ENCODE results near the gene TRABD2B.

TRABD2B gene

DNA sequence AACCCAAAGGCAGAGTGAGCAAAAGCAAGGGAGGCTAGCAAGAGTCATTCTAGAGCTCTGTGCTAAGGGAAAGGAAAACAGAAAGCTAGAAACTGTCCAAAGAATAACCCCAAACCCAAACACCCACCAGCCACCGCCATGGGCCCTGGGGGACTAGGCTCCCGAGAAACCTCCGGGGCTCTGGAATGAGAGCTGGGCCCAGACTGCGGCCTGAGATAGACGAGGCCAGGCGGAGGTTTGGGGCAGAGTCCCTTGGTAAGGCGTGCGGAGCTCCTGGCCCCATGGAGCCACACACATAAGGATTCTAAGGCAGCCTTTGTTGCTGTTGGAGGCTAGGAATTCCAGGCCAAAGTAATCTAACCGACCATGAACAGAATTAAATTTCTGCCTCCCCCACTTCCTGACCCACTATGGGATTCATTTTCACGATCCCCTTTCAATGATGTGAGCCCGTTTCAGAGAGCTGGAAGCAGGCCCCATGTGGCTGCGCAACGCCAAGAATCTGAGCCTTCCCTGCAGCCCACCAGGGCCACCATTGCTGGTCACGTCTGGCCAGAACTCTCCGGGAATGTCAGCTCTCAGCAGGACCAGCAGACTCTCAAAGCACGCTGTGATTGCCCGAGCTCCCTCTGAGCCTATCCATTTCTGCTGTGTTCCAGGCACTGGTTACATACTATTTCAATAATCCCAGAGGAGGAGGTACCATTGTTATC, 145.0 kb downstream of the TRABD2B start:
- Histone ChIP-seq H3K36me3 (ENCODE audit: low read depth) (no peaks in the 10 kb centered on the region), H3K4me3 (ENCODE audit: severe bottlenecking) (no peak overlapping the region), H3K27ac (ENCODE audit: poor library complexity, severe bottlenecking) (no peak overlapping the region), H3K9me3 (ENCODE audit: severe bottlenecking) (no peaks in the 10 kb centered on the region), H3K4me1 (ENCODE audit: insufficient read depth, poor library complexity, severe bottlenecking) (no peaks in the 10 kb centered on the region), H3K27me3 (ENCODE audit: insufficient read depth, poor library complexity, severe bottlenecking) (no peaks in the 10 kb centered on the region)
- no peak for TF ChIP-seq CTCF (IDR thresholded peaks at IDR 0.05; ENCODE audit: poor library complexity, severe bottlenecking)
- no peak for DNase-seq (ENCODE audit: low spot score)
- ATAC-seq (ENCODE audit: low read depth), result no peak

GRCh38 chr1:47850451-47850850, 146.7 kb downstream of the TRABD2B start:
- Histone ChIP-seq H3K27me3 (ENCODE audit: insufficient read depth, poor library complexity, severe bottlenecking) (no peaks in the 10 kb centered on the region), H3K27ac (ENCODE audit: poor library complexity, severe bottlenecking) (no peak overlapping the region), H3K4me1 (ENCODE audit: insufficient read depth, poor library complexity, severe bottlenecking) (no peaks in the 10 kb centered on the region), H3K9me3 (ENCODE audit: severe bottlenecking) (no peaks in the 10 kb centered on the region), H3K36me3 (ENCODE audit: low read depth) (no peaks in the 10 kb centered on the region), H3K4me3 (ENCODE audit: severe bottlenecking) (no peak overlapping the region)
- DNase-seq (ENCODE audit: low spot score) (no peak), ATAC-seq (ENCODE audit: low read depth) (no peak)
- TF ChIP-seq CTCF (IDR thresholded peaks at IDR 0.05; ENCODE audit: poor library complexity, severe bottlenecking), result no peak

DNA sequence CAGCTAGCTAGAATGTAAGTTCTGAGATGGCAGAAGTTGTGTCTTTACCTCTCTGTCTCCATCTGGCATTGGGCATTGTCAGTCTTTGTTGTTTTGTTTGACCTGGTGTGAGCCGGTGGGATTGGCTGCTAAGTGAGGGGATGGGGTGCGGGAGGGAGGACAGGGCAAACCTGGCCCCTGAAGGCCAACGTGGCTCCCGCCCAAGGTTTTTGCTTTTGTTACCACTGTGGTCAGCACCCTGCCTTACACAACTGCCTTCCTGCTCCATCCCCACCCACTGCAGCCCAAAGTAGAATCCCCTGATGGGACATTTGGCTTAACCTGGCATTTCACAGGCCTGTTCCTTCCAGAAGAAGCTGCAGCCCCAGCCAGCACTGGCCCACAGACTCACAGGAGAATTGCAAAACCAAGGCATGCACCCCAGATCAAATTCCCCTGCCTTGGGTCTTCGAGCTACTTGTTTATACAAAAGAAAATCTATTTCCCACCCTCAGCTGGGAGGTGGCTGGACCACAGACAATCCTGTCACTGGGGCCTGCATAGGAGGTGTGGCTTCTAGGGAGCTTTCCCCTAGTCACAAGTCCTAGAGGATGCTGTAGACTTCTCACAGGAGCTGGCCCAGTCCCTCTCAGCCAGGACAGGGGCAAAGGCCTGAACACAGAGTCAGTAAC, 147.5 kb downstream of the TRABD2B start:
- H3K4me3 ChIP-seq (ENCODE audit: severe bottlenecking), result no peak overlapping the region
- no peak for TF ChIP-seq CTCF (IDR thresholded peaks at IDR 0.05; ENCODE audit: poor library complexity, severe bottlenecking)
- no peaks in the 10 kb centered on the region for H3K27me3 ChIP-seq (ENCODE audit: insufficient read depth, poor library complexity, severe bottlenecking)
- H3K36me3 ChIP-seq (ENCODE audit: low read depth), result no peaks in the 10 kb centered on the region
- no peak for ATAC-seq (ENCODE audit: low read depth)
- no peaks in the 10 kb centered on the region for H3K4me1 ChIP-seq (ENCODE audit: insufficient read depth, poor library complexity, severe bottlenecking)
- no peak for DNase-seq (ENCODE audit: low spot score)
- H3K27ac ChIP-seq (ENCODE audit: poor library complexity, severe bottlenecking), result no peak overlapping the region
- H3K9me3 ChIP-seq (ENCODE audit: severe bottlenecking), result no peaks in the 10 kb centered on the region

GRCh38 chr1:47849005-47849521, 148.1 kb downstream of the TRABD2B start:
- no peaks in the 10 kb centered on the region for H3K9me3 ChIP-seq (ENCODE audit: severe bottlenecking)
- no peak for TF ChIP-seq CTCF (IDR thresholded peaks at IDR 0.05; ENCODE audit: poor library complexity, severe bottlenecking)
- no peak overlapping the region for H3K4me3 ChIP-seq (ENCODE audit: severe bottlenecking)
- no peaks in the 10 kb centered on the region for H3K27me3 ChIP-seq (ENCODE audit: insufficient read depth, poor library complexity, severe bottlenecking)
- DNase-seq (ENCODE audit: low spot score) (no peak), ATAC-seq (ENCODE audit: low read depth) (no peak)
- no peaks in the 10 kb centered on the region for H3K4me1 ChIP-seq (ENCODE audit: insufficient read depth, poor library complexity, severe bottlenecking)
- H3K36me3 ChIP-seq (ENCODE audit: low read depth), result no peaks in the 10 kb centered on the region
- H3K27ac ChIP-seq (ENCODE audit: poor library complexity, severe bottlenecking), result no peak overlapping the region

DNA sequence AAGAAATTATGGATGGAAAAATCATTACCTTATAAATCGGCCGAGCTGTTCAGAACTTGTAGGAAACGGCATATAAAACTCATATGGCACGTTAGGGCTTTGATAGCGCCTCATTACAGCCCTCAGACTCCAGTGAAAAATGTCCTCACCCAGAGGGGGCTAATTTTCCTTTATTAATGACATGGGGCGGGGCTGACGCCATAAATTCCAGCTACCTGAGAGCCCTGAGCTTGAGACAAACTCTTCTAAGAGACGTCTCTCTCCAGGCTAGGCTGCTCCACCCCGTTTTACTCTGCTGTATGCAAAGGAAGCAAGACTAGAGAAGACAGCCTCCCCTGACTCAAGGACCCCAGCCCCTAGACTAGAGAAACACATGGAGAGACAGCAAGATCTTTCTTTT, 149.4 kb downstream of the TRABD2B start:
- Histone ChIP-seq H3K4me3 (ENCODE audit: severe bottlenecking) (no peak overlapping the region), H3K36me3 (ENCODE audit: low read depth) (no peaks in the 10 kb centered on the region), H3K27me3 (ENCODE audit: insufficient read depth, poor library complexity, severe bottlenecking) (no peaks in the 10 kb centered on the region), H3K27ac (ENCODE audit: poor library complexity, severe bottlenecking) (no peak overlapping the region), H3K4me1 (ENCODE audit: insufficient read depth, poor library complexity, severe bottlenecking) (no peaks in the 10 kb centered on the region), H3K9me3 (ENCODE audit: severe bottlenecking) (no peaks in the 10 kb centered on the region)
- ATAC-seq (ENCODE audit: low read depth) (no peak), DNase-seq (ENCODE audit: low spot score) (no peak)
- TF ChIP-seq CTCF (IDR thresholded peaks at IDR 0.05; ENCODE audit: poor library complexity, severe bottlenecking), result no peak

Measured in RWPE2 (cell line).